Endothelial cell of umbilical vein (primary cell): ENCODE results near the gene NEU4.

Experiments
- CTCF ChIP-seq, 2 donors: IDR thresholded peaks; 1 replicate in 1 of 2; 2 replicates in 1 of 2; pipeline ENCODE4 v1.5.1; 2011; ENCODE audit warnings: low read length in 2 of 2, mild to moderate bottlenecking in 2 of 2, moderate library complexity in 2 of 2, control low read depth in 1 of 2, inconsistent platforms in 1 of 2, low read depth in 1 of 2; ENCODE audit not compliant: insufficient read depth in 1 of 2; ENCODE audit errors: extremely low read depth in 1 of 2
- GATA2 ChIP-seq: IDR thresholded peaks from 2 replicates; pipeline ENCODE4 v1.7.0; 2011; ENCODE audit warnings: low read depth, mild to moderate bottlenecking, moderate library complexity, mixed read lengths, low read length; ENCODE audit not compliant: insufficient read length, insufficient read depth

GRCh38 chr2:241843321-241844065 is 34.5 kb downstream of the NEU4 start:
- TF ChIP-seq GATA2 (no peak), CTCF (IDR thresholded peaks at IDR 0.05; ENCODE audit: extremely low read depth in 1 of 2, insufficient read depth in 1 of 2, low read depth in 1 of 2, low read length in 2 of 2) (no peak)
